Thyroid gland (tissue), 4 donors: ENCODE data around the gene MLLT6.

ENCODE experiments used
- CTCF ChIP-seq, 6 experiments: fragments of 200-600 bp in 3 of 6; fragments of 450-650 bp in 3 of 6; sonication (generic) in 3 of 6; IDR thresholded peaks; one replicate each; pipeline ENCODE4 v1.5.1; 2016 to 2019; ENCODE audit warnings: antibody characterized with exemption in 6 of 6, mild to moderate bottlenecking in 2 of 6, inconsistent platforms in 1 of 6, moderate library complexity in 1 of 6
- POLR2A ChIP-seq, 2 donors: fragments of 450-650 bp; IDR thresholded peaks; one replicate each; pipeline ENCODE4 v1.6.1; 2017; ENCODE audit warnings: antibody characterized with exemption in 2 of 2, mild to moderate bottlenecking in 2 of 2, moderate library complexity in 1 of 2

- TF ChIP-seq POLR2A (IDR thresholded peaks at IDR 0.05), result no peak
- TF ChIP-seq CTCF (IDR thresholded peaks at IDR 0.05), result no peak
These were observed 23.3 kb downstream of the MLLT6 start for GRCh38 chr17:38728290-38728831.
